ENCODE data around the gene SORCS1.

- TF ChIP-seq CTCF (IDR thresholded peaks at IDR 0.05; ENCODE audit: insufficient read depth, low read length, poor library complexity, severe bottlenecking) = no peak
- no peak for TF ChIP-seq EZH2phosphoT487 (conservative IDR thresholded peaks at IDR 0.05; ENCODE audit: low read length)
These were observed 235.1 kb downstream of the SORCS1 start for GRCh38 chr10:106929291-106929895.
